Measurements from ENCODE around the gene TSC22D4.
A peak's percentile ranks its signal among the peaks of the same experiment; 100 is the strongest.

TSC22D4 gene

GRCh38 chr7:100517305-100517704 lies 38.3 kb upstream of the TSC22D4 start:
- Histone ChIP-seq H3K4me3 (ENCODE audit: low read depth, low read length) (no peak overlapping the region), H3K36me3 (replicated peaks) (no peaks in the 10 kb centered on the region), H3K27me3 (replicated peaks) (no peaks in the 10 kb centered on the region), H3K27ac (no peak overlapping the region)
- in situ Hi-C loops (cut with HindIII; ENCODE audit: low pct_ligation_motif_present, low sequenced_read_pairs) = no loop called here
- TF ChIP-seq CTCF (IDR thresholded peaks at IDR 0.05; ENCODE audit: low read depth, low read length, missing control alignments) = no peak
- no peak for DNase-seq

GRCh38 chr7:100516135-100516812 lies 37.3 kb upstream of the TSC22D4 start:
- H3K4me3 ChIP-seq (ENCODE audit: low read depth, low read length) = no peak overlapping the region

GRCh38 chr7:100515072-100515532 lies 36.1 kb upstream of the TSC22D4 start:
- no peak overlapping the region for H3K27ac ChIP-seq
- H3K4me3 ChIP-seq (ENCODE audit: low read depth, low read length) = no peak overlapping the region
- in situ Hi-C loops (cut with HindIII; ENCODE audit: low pct_ligation_motif_present, low sequenced_read_pairs) = no loop called here
- H3K27me3 ChIP-seq (replicated peaks) = no peaks in the 10 kb centered on the region
- no peaks in the 10 kb centered on the region for H3K36me3 ChIP-seq (replicated peaks)
- TF ChIP-seq CTCF (IDR thresholded peaks at IDR 0.05; ENCODE audit: low read depth, low read length, missing control alignments) = no peak
- peak; percentile 17 for DNase-seq

More at GRCh38 chr7:100516135-100516812, 37.3 kb upstream of the TSC22D4 start:
- no peak overlapping the region for H3K27ac ChIP-seq
- no peaks in the 10 kb centered on the region for H3K27me3 ChIP-seq (replicated peaks)
- H3K36me3 ChIP-seq (replicated peaks) = no peaks in the 10 kb centered on the region
- peak; percentile 82 for DNase-seq
- in situ Hi-C loops (cut with HindIII; ENCODE audit: low pct_ligation_motif_present, low sequenced_read_pairs) = no loop called here
- no peak for TF ChIP-seq CTCF (IDR thresholded peaks at IDR 0.05; ENCODE audit: low read depth, low read length, missing control alignments)

GRCh38 chr7:100513212-100513810 lies 34.3 kb upstream of the TSC22D4 start:
- Histone ChIP-seq H3K27ac (no peak overlapping the region), H3K27me3 (replicated peaks) (no peaks in the 10 kb centered on the region), H3K36me3 (replicated peaks) (no peaks in the 10 kb centered on the region), H3K4me3 (ENCODE audit: low read depth, low read length) (no peak overlapping the region)
- TF ChIP-seq CTCF (IDR thresholded peaks at IDR 0.05; ENCODE audit: low read depth, low read length, missing control alignments) = no peak
- no peak for DNase-seq
- in situ Hi-C loops (cut with HindIII; ENCODE audit: low pct_ligation_motif_present, low sequenced_read_pairs) = no loop called here

GRCh38 chr7:100510437-100511239 lies 31.6 kb upstream of the TSC22D4 start:
- in situ Hi-C loops (cut with HindIII; ENCODE audit: low pct_ligation_motif_present, low sequenced_read_pairs) = no loop called here
- Histone ChIP-seq H3K27me3 (replicated peaks) (no peaks in the 10 kb centered on the region), H3K4me3 (ENCODE audit: low read depth, low read length) (no peak overlapping the region), H3K27ac (no peak overlapping the region), H3K36me3 (replicated peaks) (no peaks in the 10 kb centered on the region)
- TF ChIP-seq CTCF (IDR thresholded peaks at IDR 0.05; ENCODE audit: low read depth, low read length, missing control alignments) = no peak
- no peak for DNase-seq
